Measurements from ENCODE around the gene ZNF423. TPM values are rescaled to one million over a fixed set of nuclear protein-coding genes. Genes with fewer than 3 reads are reported as not detected.

Gene ZNF423
- total RNA-seq, 1 donor from 2014 or later, result not detected

- Mint-ChIP-seq H3K27ac (no peak overlapping the region), H3K9me3 (no peaks in the 10 kb centered on the region), H3K27me3 (no peaks in the 10 kb centered on the region), H3K4me1 (no peaks in the 10 kb centered on the region), H3K4me3 (no peak overlapping the region), H3K36me3 (ENCODE audit: low read depth) (no peaks in the 10 kb centered on the region)
- no peak for TF ChIP-seq CTCF (IDR thresholded peaks at IDR 0.05)
- ChIA-PET POLR2A (no interaction called here), CTCF (no interaction called here)
- intact Hi-C loops (cut with micrococcal nuclease), result no loop called here
- DNase-seq (no peak), ATAC-seq (ENCODE audit: low read depth) (no peak)
Measured at GRCh38 chr16:49720225-49720624, 135.7 kb downstream of the ZNF423 start.

- Mint-ChIP-seq H3K36me3 (ENCODE audit: low read depth) (no peaks in the 10 kb centered on the region), H3K4me3 (no peak overlapping the region), H3K27me3 (no peaks in the 10 kb centered on the region), H3K27ac (no peak overlapping the region), H3K4me1 (no peaks in the 10 kb centered on the region), H3K9me3 (no peaks in the 10 kb centered on the region)
- intact Hi-C loops (cut with micrococcal nuclease), result no loop called here
- TF ChIP-seq CTCF (IDR thresholded peaks at IDR 0.05), result no peak
- ATAC-seq (ENCODE audit: low read depth) (no peak), DNase-seq (no peak)
- POLR2A ChIA-PET, result no interaction called here
- CTCF ChIA-PET, result no interaction called here
Measured at GRCh38 chr16:49717689-49718088, 138.2 kb downstream of the ZNF423 start.

DNA sequence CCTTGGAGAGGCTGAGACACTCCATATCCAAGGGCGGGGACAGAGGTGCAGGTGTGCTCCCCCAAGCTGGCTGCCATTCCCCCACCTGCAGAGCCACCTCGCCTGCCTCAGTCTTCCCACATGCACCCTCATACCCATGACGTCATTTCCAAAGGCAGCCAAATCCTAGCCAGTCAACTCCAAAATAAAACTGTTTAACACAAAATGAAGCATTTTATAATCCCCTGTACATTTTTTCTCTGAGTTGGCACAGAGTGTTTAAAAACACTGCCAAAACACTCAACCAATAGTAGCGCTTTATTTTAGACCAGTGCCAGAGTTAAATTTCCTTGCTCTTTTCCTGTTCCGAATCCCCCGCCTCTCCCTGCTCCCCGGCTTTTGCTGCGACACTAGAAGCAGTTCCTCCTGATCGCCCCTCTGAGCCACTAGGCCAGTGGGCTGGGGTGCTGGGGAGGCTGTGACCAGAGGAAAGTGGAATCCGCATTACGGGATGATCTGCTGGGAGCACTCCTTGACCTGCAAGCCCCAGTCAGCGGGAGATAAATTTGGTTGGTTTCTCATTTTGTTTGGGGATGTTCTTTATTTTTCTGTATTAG is 139.5 kb downstream of the ZNF423 start:
- DNase-seq, result no peak
- Mint-ChIP-seq H3K27ac (no peak overlapping the region), H3K27me3 (no peaks in the 10 kb centered on the region), H3K9me3 (no peaks in the 10 kb centered on the region), H3K4me1 (no peaks in the 10 kb centered on the region), H3K36me3 (ENCODE audit: low read depth) (no peaks in the 10 kb centered on the region), H3K4me3 (no peak overlapping the region)
- intact Hi-C loops (cut with micrococcal nuclease), result no loop called here
- CTCF ChIA-PET, result no interaction called here
- POLR2A ChIA-PET, result no interaction called here
- TF ChIP-seq CTCF (IDR thresholded peaks at IDR 0.05), result no peak
- ATAC-seq (ENCODE audit: low read depth), result no peak

- no peak for DNase-seq
- Mint-ChIP-seq H3K36me3 (ENCODE audit: low read depth) (no peaks in the 10 kb centered on the region), H3K27me3 (no peaks in the 10 kb centered on the region), H3K4me1 (no peaks in the 10 kb centered on the region), H3K4me3 (no peak overlapping the region), H3K9me3 (no peaks in the 10 kb centered on the region), H3K27ac (no peak overlapping the region)
- ATAC-seq (ENCODE audit: low read depth), result no peak
- CTCF ChIA-PET, result no interaction called here
- POLR2A ChIA-PET, result no interaction called here
- intact Hi-C loops (cut with micrococcal nuclease), result no loop called here
- no peak for TF ChIP-seq CTCF (IDR thresholded peaks at IDR 0.05)
Measured at GRCh38 chr16:49713770-49714169, 142.1 kb downstream of the ZNF423 start.

GRCh38 chr16:49712542-49712941 is 143.4 kb downstream of the ZNF423 start:
- no peak for DNase-seq
- H3K9me3 Mint-ChIP-seq, result no peaks in the 10 kb centered on the region
- H3K36me3 Mint-ChIP-seq (ENCODE audit: low read depth), result no peaks in the 10 kb centered on the region
- no peak overlapping the region for H3K4me3 Mint-ChIP-seq
- CTCF ChIA-PET, result no interaction called here
- H3K4me1 Mint-ChIP-seq, result no peaks in the 10 kb centered on the region
- POLR2A ChIA-PET, result no interaction called here
- peaks cover 4% of the 10 kb centered on the region for H3K27me3 Mint-ChIP-seq
- intact Hi-C loops (cut with micrococcal nuclease), result no loop called here
- H3K27ac Mint-ChIP-seq, result no peak overlapping the region
- TF ChIP-seq CTCF (IDR thresholded peaks at IDR 0.05), result no peak
- ATAC-seq (ENCODE audit: low read depth), result no peak

Data from activated B cell treated with CpG ODN at 0.5 μM for 24 hours (primary cell).